Natural killer cell (primary cell): Measurements from ENCODE around the gene EXOC4. TPM values are rescaled to one million over a fixed set of nuclear protein-coding genes. Genes with fewer than 3 reads are reported as not detected.

ENCODE experiments used
- ATAC-seq, 3 donors: fragments of 150-1000 bp in 2 of 3; fragments of 200-7000 bp in 1 of 3; cut with Tn5 transposase; 1 replicate in 1 of 3; 2 replicates in 2 of 3; pipeline ENCODE4 v1.10.0; 2021; ENCODE audit warnings: mild to moderate bottlenecking in 2 of 3, moderate library complexity in 2 of 3
- DNase-seq, 2 donors: peaks; one replicate each; pipeline versions ENCODE4 v3.0.0 to v3.0.0-alpha.2; 2013 to 2021; ENCODE audit warnings: mixed read lengths in 1 of 2
- H3K27ac ChIP-seq: one replicate; pipeline ENCODE4 v1.5.1; 2013; ENCODE audit warnings: mild to moderate bottlenecking, low read length
- H3K27me3 ChIP-seq: one replicate; pipeline ENCODE4 v1.6.1; 2013; ENCODE audit warnings: low read length; ENCODE audit not compliant: control insufficient read depth, insufficient read depth
- H3K36me3 ChIP-seq: one replicate; pipeline ENCODE4 v1.6.1; 2013; ENCODE audit warnings: low read length; ENCODE audit not compliant: control insufficient read depth, insufficient read depth
- H3K4me1 ChIP-seq: one replicate; pipeline ENCODE4 v1.6.1; 2013; ENCODE audit warnings: low read length; ENCODE audit not compliant: control insufficient read depth, insufficient read depth
- H3K4me3 ChIP-seq: one replicate; pipeline ENCODE4 v1.5.1; 2013; ENCODE audit warnings: low read length
- H3K9me3 ChIP-seq: one replicate; pipeline ENCODE4 v1.6.1; 2013; ENCODE audit warnings: low read length; ENCODE audit not compliant: control insufficient read depth, insufficient read depth
- H3K27ac Mint-ChIP-seq, 2 donors: one replicate each; pipeline ENCODE4 v1.8.0; 2022; ENCODE audit warnings: mild to moderate bottlenecking in 2 of 2, mixed read lengths in 2 of 2, moderate library complexity in 1 of 2
- H3K27me3 Mint-ChIP-seq, 2 donors: one replicate each; pipeline ENCODE4 v1.8.0; 2022; ENCODE audit warnings: low read depth in 2 of 2, mixed read lengths in 2 of 2
- H3K36me3 Mint-ChIP-seq: one replicate; pipeline ENCODE4 v1.8.0; 2022; ENCODE audit warnings: mixed read lengths
- H3K4me1 Mint-ChIP-seq, 2 donors: one replicate each; pipeline ENCODE4 v1.8.0; 2022; ENCODE audit warnings: mixed read lengths in 2 of 2
- H3K4me3 Mint-ChIP-seq: one replicate; pipeline ENCODE4 v1.8.0; 2022; ENCODE audit warnings: mild to moderate bottlenecking, moderate library complexity, mixed read lengths
- H3K9me3 Mint-ChIP-seq, 2 donors: one replicate each; pipeline ENCODE4 v1.8.0; 2022; ENCODE audit warnings: mixed read lengths in 2 of 2
- WGBS: methylation state at CpG from one replicate; pipeline ENCODE4 v1.1.7; 2013; ENCODE audit warnings: missing lambda C conversion rate; ENCODE audit not compliant: insufficient coverage; 5-methylcytosine and 5-hydroxymethylcytosine counted together
- intact Hi-C: fragments of 100-400 bp; cut with micrococcal nuclease; formaldehyde crosslinking; loops from one replicate; pipeline ENCODE4 v1.14.2; 2022
- total RNA-seq, 4 donors: library from RNA; stranded (reverse); fragments of 120-200 nt in 1 of 4; gene quantifications; one replicate each; pipeline versions ENCODE4 v1.2.3 to v1.2.4, GENCODE V29; 2013 to 2022
- TF ChIP-seq, protein P1 (sequence below): fragments of 200-600 bp; IDR thresholded peaks from one replicate; pipeline ENCODE4 v1.8.0; 2022; ENCODE audit warnings: antibody characterized with exemption

EXOC4 gene
- total RNA-seq, 3 donors from 2014 or later (not counting 1 experiment from before 2014, with no cell fraction given), result 105 to 148 (median 123) TPM

DNA sequence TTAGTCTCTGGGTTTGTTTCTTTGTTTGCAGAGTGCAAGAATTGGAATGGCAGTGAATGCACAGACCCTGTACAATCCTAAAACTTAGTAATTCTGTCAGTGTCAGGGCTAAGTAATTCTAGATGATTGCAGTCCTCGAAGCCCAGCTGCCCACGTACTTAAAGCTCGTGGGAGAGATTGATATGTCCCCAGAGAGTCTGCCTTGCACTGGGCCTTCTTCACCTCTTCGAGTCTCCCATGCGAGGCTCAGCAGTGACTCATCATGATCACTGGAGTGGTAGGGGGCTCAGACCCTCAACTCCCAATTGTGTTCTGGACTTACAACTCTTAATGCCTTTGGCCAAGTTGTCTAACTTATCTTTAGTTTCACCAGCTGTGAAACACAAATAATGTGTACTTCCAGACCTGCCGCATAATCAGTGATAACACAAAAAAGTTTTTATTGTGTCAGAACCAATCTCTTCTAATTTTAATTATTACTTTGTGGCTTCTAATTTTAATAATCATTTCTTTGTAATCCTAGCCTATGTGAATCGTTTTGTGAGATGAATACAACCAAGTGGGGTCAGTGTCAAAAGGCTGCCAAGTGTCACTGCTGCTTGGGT is 528.7 kb downstream of the EXOC4 start:
- Mint-ChIP-seq H3K36me3 (peaks cover 10% of the 10 kb centered on the region), H3K9me3 (no peaks in the 10 kb centered on the region), H3K4me3 (no peak overlapping the region), H3K4me1 (peaks cover 0 to 5% of the 10 kb centered on the region in 2 donors), H3K27me3 (no peaks in the 10 kb centered on the region), H3K27ac (no peak overlapping the region)
- ATAC-seq (no peak), DNase-seq (no peak)
- Histone ChIP-seq H3K27ac (no peak overlapping the region), H3K9me3 (no peaks in the 10 kb centered on the region), H3K4me1 (no peaks in the 10 kb centered on the region), H3K27me3 (no peaks in the 10 kb centered on the region), H3K36me3 (no peaks in the 10 kb centered on the region), H3K4me3 (no peak overlapping the region)
- intact Hi-C loops, result no loop called here
- TF ChIP-seq, protein P1, sequence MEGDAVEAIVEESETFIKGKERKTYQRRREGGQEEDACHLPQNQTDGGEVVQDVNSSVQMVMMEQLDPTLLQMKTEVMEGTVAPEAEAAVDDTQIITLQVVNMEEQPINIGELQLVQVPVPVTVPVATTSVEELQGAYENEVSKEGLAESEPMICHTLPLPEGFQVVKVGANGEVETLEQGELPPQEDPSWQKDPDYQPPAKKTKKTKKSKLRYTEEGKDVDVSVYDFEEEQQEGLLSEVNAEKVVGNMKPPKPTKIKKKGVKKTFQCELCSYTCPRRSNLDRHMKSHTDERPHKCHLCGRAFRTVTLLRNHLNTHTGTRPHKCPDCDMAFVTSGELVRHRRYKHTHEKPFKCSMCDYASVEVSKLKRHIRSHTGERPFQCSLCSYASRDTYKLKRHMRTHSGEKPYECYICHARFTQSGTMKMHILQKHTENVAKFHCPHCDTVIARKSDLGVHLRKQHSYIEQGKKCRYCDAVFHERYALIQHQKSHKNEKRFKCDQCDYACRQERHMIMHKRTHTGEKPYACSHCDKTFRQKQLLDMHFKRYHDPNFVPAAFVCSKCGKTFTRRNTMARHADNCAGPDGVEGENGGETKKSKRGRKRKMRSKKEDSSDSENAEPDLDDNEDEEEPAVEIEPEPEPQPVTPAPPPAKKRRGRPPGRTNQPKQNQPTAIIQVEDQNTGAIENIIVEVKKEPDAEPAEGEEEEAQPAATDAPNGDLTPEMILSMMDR, result no peak
- WGBS, result 97% methylated on average over 6 of the region's 7 CpGs

DNA sequence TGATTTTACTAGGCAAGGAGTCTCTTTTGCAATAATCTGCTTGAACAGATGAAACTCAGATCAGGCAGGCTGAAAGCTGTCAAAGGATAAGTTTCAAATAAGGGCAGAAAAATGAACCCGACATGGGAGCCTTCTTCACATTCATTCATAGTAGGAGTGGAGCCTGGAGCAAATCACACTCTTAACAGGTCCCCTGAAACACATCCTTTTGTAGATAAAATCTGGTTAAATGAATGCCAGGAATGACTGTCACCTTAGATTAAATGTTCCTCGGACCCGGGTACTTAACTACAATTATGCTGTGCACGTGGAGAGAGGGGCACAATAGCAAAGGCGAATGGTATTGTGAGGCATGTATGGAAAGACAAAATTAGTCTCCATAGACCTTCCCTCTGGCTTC is 529.6 kb downstream of the EXOC4 start:
- Mint-ChIP-seq H3K27me3 (no peaks in the 10 kb centered on the region), H3K36me3 (peaks cover 10% of the 10 kb centered on the region), H3K4me1 (peaks cover 0 to 5% of the 10 kb centered on the region in 2 donors), H3K9me3 (no peaks in the 10 kb centered on the region), H3K4me3 (no peak overlapping the region), H3K27ac (no peak overlapping the region)
- H3K4me3 ChIP-seq, result no peak overlapping the region
- H3K9me3 ChIP-seq, result no peaks in the 10 kb centered on the region
- intact Hi-C loops, result no loop called here
- 100% methylated on average over 4 of the region's 5 CpGs for WGBS
- no peaks in the 10 kb centered on the region for H3K36me3 ChIP-seq
- DNase-seq, result no peak
- H3K27ac ChIP-seq, result no peak overlapping the region
- H3K4me1 ChIP-seq, result no peaks in the 10 kb centered on the region
- no peaks in the 10 kb centered on the region for H3K27me3 ChIP-seq
- ATAC-seq, result no peak
- TF ChIP-seq, protein P1, result no peak

DNA sequence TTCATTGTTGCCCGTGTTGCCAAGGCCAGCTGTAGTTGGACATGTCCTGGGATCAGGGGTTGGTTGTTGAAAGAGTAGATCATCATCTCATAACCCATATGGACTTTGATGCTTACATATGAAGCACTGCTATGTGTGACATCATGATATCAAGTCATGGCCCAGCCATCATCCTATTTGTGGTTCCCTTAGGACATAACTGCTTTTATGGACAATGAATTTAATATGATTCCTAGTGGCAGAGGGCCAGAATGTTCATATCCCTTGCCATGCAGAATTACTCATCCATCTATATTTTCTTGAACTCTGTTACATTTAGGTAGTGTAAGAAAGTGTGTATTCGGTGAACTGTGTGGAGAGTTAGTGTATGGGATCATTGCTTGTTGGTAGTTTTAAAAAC is 530.4 kb downstream of the EXOC4 start:
- no peaks in the 10 kb centered on the region for H3K27me3 Mint-ChIP-seq
- TF ChIP-seq, protein P1, result no peak
- no CpG with 5 or more reads among the region's 2 CpGs for WGBS
- H3K9me3 Mint-ChIP-seq, result no peaks in the 10 kb centered on the region
- Histone ChIP-seq H3K36me3 (no peaks in the 10 kb centered on the region), H3K9me3 (no peaks in the 10 kb centered on the region), H3K4me1 (no peaks in the 10 kb centered on the region), H3K27ac (no peak overlapping the region), H3K4me3 (no peak overlapping the region), H3K27me3 (no peaks in the 10 kb centered on the region)
- peaks cover 10% of the 10 kb centered on the region for H3K36me3 Mint-ChIP-seq
- H3K4me3 Mint-ChIP-seq, result no peak overlapping the region
- intact Hi-C loops, result no loop called here
- ATAC-seq (no peak), DNase-seq (no peak)
- H3K27ac Mint-ChIP-seq, result no peak overlapping the region
- peaks cover 0 to 5% of the 10 kb centered on the region in 2 donors for H3K4me1 Mint-ChIP-seq

DNA sequence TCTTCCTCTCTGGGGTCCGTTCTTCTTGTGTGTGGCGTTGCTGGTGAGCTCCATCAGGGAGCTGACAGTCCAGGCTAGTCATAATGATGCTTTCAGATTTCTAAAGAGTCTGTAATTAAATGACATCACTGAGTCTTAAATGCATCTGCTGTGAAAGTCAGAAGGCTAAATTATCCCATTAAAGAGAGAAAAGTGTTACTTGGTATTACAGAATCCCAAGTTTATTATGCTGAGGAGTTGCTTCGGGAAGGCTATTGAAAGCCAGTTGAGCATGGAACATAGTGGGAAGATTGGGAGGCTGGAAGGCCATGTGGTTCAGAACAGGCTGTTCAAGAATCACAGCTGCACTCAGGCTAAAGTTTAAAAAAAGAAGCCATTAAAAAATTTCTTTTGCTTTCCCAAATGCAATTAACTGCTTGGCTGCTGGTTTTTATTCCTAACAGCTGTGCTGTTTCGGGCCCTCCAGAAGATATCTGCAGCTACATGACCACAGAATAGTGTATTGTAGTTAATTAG is 531.7 kb downstream of the EXOC4 start:
- intact Hi-C loops, result no loop called here
- DNase-seq (no peak), ATAC-seq (no peak)
- no peak overlapping the region for H3K27ac ChIP-seq
- H3K27me3 Mint-ChIP-seq, result no peaks in the 10 kb centered on the region
- peaks cover 1% of the 10 kb centered on the region for H3K36me3 Mint-ChIP-seq
- peaks cover 0 to 5% of the 10 kb centered on the region in 2 donors for H3K4me1 Mint-ChIP-seq
- 88% methylated on average over 4 of the region's 4 CpGs for WGBS
- H3K27me3 ChIP-seq, result no peaks in the 10 kb centered on the region
- H3K4me1 ChIP-seq, result no peaks in the 10 kb centered on the region
- H3K27ac Mint-ChIP-seq, result no peak overlapping the region
- no peaks in the 10 kb centered on the region for H3K9me3 Mint-ChIP-seq
- H3K4me3 ChIP-seq, result no peak overlapping the region
- TF ChIP-seq, protein P1, result no peak
- H3K9me3 ChIP-seq, result no peaks in the 10 kb centered on the region
- H3K36me3 ChIP-seq, result no peaks in the 10 kb centered on the region
- H3K4me3 Mint-ChIP-seq, result no peak overlapping the region
